ENCODE results near the gene BAHCC1. TPM values are rescaled to one million over a fixed set of nuclear protein-coding genes. Genes with fewer than 3 reads are reported as not detected.

Gene BAHCC1
- total and polyA plus RNA-seq, 9 of the 15 experiments (the other 6 are each of a cell fraction or from before 2014, with no cell fraction given), result 0.14 to 26.9 (median 5.0) TPM

DNA sequence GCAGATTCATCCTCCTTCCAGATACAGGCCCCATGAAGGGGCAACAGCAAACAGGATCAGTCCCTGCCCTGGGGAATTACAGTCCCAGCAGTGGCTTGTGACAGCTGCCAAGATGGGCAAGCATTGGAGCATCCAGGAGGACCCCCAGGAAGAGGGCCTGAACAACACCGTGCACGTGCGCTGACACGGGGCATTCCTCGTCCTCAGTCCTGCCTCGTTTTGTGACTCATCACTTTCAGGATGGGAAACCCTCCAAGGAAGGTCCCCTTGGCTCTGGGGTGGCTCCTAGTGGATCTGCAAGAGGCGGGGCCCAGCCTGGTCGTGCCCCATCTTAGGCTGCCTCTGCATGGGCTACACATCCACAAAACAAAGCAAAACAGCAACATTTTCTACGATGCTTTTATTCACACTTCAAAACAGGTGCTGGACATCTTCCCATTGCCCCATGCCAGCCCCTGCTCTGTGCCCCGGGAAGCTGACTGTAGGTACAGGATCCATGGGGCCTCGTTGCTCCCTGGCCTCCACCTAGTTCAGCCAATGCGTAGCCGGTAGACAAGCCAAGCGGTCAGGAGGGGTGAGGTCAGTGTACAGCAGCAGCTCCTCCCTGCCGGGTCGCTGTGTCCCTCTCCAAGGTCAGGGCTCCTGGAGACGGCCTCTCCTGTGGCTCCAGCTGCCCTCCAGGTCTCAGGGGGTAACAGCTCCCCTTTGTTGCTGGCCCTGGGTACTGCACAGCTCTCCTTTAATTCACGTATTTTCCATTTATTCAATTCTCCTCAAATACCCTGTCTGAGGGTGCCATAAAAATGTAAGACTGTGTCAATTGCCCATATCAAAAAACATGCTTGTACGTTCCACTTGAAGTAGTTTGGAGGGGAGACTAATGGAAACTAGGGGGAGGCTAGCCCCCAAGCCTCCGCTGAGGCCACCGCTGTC is 85.1 kb downstream of the BAHCC1 start (continued):
- TF ChIP-seq, protein P1, sequence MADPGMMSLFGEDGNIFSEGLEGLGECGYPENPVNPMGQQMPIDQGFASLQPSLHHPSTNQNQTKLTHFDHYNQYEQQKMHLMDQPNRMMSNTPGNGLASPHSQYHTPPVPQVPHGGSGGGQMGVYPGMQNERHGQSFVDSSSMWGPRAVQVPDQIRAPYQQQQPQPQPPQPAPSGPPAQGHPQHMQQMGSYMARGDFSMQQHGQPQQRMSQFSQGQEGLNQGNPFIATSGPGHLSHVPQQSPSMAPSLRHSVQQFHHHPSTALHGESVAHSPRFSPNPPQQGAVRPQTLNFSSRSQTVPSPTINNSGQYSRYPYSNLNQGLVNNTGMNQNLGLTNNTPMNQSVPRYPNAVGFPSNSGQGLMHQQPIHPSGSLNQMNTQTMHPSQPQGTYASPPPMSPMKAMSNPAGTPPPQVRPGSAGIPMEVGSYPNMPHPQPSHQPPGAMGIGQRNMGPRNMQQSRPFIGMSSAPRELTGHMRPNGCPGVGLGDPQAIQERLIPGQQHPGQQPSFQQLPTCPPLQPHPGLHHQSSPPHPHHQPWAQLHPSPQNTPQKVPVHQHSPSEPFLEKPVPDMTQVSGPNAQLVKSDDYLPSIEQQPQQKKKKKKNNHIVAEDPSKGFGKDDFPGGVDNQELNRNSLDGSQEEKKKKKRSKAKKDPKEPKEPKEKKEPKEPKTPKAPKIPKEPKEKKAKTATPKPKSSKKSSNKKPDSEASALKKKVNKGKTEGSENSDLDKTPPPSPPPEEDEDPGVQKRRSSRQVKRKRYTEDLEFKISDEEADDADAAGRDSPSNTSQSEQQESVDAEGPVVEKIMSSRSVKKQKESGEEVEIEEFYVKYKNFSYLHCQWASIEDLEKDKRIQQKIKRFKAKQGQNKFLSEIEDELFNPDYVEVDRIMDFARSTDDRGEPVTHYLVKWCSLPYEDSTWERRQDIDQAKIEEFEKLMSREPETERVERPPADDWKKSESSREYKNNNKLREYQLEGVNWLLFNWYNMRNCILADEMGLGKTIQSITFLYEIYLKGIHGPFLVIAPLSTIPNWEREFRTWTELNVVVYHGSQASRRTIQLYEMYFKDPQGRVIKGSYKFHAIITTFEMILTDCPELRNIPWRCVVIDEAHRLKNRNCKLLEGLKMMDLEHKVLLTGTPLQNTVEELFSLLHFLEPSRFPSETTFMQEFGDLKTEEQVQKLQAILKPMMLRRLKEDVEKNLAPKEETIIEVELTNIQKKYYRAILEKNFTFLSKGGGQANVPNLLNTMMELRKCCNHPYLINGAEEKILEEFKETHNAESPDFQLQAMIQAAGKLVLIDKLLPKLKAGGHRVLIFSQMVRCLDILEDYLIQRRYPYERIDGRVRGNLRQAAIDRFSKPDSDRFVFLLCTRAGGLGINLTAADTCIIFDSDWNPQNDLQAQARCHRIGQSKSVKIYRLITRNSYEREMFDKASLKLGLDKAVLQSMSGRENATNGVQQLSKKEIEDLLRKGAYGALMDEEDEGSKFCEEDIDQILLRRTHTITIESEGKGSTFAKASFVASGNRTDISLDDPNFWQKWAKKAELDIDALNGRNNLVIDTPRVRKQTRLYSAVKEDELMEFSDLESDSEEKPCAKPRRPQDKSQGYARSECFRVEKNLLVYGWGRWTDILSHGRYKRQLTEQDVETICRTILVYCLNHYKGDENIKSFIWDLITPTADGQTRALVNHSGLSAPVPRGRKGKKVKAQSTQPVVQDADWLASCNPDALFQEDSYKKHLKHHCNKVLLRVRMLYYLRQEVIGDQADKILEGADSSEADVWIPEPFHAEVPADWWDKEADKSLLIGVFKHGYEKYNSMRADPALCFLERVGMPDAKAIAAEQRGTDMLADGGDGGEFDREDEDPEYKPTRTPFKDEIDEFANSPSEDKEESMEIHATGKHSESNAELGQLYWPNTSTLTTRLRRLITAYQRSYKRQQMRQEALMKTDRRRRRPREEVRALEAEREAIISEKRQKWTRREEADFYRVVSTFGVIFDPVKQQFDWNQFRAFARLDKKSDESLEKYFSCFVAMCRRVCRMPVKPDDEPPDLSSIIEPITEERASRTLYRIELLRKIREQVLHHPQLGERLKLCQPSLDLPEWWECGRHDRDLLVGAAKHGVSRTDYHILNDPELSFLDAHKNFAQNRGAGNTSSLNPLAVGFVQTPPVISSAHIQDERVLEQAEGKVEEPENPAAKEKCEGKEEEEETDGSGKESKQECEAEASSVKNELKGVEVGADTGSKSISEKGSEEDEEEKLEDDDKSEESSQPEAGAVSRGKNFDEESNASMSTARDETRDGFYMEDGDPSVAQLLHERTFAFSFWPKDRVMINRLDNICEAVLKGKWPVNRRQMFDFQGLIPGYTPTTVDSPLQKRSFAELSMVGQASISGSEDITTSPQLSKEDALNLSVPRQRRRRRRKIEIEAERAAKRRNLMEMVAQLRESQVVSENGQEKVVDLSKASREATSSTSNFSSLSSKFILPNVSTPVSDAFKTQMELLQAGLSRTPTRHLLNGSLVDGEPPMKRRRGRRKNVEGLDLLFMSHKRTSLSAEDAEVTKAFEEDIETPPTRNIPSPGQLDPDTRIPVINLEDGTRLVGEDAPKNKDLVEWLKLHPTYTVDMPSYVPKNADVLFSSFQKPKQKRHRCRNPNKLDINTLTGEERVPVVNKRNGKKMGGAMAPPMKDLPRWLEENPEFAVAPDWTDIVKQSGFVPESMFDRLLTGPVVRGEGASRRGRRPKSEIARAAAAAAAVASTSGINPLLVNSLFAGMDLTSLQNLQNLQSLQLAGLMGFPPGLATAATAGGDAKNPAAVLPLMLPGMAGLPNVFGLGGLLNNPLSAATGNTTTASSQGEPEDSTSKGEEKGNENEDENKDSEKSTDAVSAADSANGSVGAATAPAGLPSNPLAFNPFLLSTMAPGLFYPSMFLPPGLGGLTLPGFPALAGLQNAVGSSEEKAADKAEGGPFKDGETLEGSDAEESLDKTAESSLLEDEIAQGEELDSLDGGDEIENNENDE (IDR thresholded peaks at IDR 0.05; ENCODE audit: low read depth, low read length), result no peak
- TF ChIP-seq DDX20 (tag; IDR thresholded peaks at IDR 0.05; ENCODE audit: low read depth), result no peak
- no peak for TF ChIP-seq NFE2L1 (tag; IDR thresholded peaks at IDR 0.05; ENCODE audit: borderline replicate concordance, low read depth)
- no peak for TF ChIP-seq CCAR2 (IDR thresholded peaks at IDR 0.05; ENCODE audit: low read depth, low read length)
- no peak for TF ChIP-seq SPI1 (IDR thresholded peaks at IDR 0.05; ENCODE audit: borderline replicate concordance, low read depth, low read length)
- TF ChIP-seq CREM (IDR thresholded peaks at IDR 0.05; ENCODE audit: low read depth), result 0 out of 2 replicates have a peak, but pooled peaks have one; percentile 3
- TF ChIP-seq TOE1 (IDR thresholded peaks at IDR 0.05; ENCODE audit: borderline replicate concordance), result no peak
- no peak for TF ChIP-seq TOE1 (CRISPR knock-in tag; IDR thresholded peaks at IDR 0.05; ENCODE audit: borderline replicate concordance, low read depth)
- no peak for TF ChIP-seq PHF8 (IDR thresholded peaks at IDR 0.05; ENCODE audit: borderline replicate concordance, low read length)
- TF ChIP-seq RBBP5 (IDR thresholded peaks at IDR 0.05; ENCODE audit: borderline replicate concordance, insufficient read depth, low read length, poor library complexity, severe bottlenecking), result no peak
- peak; percentile 72 for TF ChIP-seq ZNF316 (IDR thresholded peaks at IDR 0.05)
- no peak for TF ChIP-seq DMBX1 (CRISPR knock-in tag; IDR thresholded peaks at IDR 0.05; ENCODE audit: borderline replicate concordance)
- no peak; the same call in 1 of the 2 replicates for TF ChIP-seq CREB1 (IDR thresholded peaks at IDR 0.05)
- peak; percentile 44; the same call in 1 of the 2 replicates for TF ChIP-seq CREB1 (CRISPR knock-in tag; IDR thresholded peaks at IDR 0.05)
